ENCODE data around the gene DNAH1. TPM values are rescaled to one million over a fixed set of nuclear protein-coding genes. Genes with fewer than 3 reads are reported as not detected.

Gene DNAH1
- total and polyA plus RNA-seq, 7 donors = 1.2 to 8.6 (median 4.6) TPM

DNA sequence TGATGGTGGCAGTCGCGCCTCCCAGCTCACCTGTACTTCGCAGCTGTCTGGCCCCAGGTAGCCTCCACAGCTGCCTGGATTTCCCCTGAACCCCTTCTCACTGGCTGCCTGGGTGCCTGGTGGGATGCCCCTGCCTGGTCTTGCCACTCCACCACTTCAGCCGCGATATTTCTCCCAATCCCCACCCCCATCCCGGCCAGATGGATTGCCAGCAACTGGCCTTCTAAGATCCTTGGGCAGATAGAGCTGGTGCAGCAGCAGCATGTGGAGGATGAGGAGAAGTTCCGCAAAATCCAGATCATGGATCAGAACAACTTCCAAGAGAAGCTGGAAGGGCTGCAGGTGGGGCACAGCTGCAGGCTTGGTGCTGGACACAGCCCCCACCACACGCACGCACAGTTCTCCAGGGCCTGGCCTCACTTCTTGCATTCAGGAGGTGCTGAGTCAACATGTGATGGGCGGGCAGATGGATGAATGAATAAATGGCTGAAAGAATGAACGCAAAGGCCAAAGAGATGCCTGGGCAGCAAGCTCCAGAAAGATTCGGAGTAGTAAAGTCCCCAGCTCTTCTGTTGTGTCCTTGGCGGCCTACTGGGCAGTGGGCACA, 35.7 kb downstream of the DNAH1 start:
- peaks cover 0 to 1% (median 0%) of the 10 kb centered on the region in 4 donors for H3K4me1 ChIP-seq
- no peak overlapping the region for H3K4me3 ChIP-seq
- peaks cover 0 to 40% (median 0%) of the 10 kb centered on the region in 4 donors for H3K36me3 ChIP-seq
- 93 to 97% methylated on average over 13 of the region's 13 CpGs for WGBS, 2 donors
- intact Hi-C loops (cut with DNase I) = no loop called here
- no peaks in the 10 kb centered on the region for H3K27me3 ChIP-seq
- no peak for DNase-seq
- no peaks in the 10 kb centered on the region for H3K9me3 ChIP-seq
- H3K27ac ChIP-seq = no peak overlapping the region
- TF ChIP-seq EP300 (IDR thresholded peaks at IDR 0.05) = no peak
- TF ChIP-seq POLR2A (IDR thresholded peaks at IDR 0.05) = no peak

DNA sequence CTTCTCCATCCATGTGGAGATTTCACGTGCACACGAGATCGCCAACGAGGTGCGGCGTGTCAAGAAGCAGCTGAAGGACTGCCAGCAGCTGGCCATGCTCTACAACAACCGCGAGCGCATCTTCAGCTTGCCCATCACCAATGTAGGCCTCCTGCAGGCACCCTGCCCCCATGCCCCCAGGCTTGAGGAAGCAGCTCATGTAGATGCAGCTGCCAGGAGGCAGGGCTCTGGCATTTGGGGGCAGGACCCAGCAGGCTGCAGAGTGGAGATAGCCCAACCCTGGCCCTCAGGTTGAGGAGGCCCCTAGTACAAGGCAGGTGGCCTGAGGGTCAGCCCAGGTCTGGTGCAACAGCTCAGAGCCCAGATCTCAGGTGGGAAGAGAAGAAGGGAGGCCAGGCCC, 36.4 kb downstream of the DNAH1 start:
- WGBS, 2 donors = 96% methylated on average over 9 of the region's 9 CpGs
- no peak for DNase-seq
- H3K4me3 ChIP-seq = no peak overlapping the region
- no peak for TF ChIP-seq POLR2A (IDR thresholded peaks at IDR 0.05)
- TF ChIP-seq, protein P1, sequence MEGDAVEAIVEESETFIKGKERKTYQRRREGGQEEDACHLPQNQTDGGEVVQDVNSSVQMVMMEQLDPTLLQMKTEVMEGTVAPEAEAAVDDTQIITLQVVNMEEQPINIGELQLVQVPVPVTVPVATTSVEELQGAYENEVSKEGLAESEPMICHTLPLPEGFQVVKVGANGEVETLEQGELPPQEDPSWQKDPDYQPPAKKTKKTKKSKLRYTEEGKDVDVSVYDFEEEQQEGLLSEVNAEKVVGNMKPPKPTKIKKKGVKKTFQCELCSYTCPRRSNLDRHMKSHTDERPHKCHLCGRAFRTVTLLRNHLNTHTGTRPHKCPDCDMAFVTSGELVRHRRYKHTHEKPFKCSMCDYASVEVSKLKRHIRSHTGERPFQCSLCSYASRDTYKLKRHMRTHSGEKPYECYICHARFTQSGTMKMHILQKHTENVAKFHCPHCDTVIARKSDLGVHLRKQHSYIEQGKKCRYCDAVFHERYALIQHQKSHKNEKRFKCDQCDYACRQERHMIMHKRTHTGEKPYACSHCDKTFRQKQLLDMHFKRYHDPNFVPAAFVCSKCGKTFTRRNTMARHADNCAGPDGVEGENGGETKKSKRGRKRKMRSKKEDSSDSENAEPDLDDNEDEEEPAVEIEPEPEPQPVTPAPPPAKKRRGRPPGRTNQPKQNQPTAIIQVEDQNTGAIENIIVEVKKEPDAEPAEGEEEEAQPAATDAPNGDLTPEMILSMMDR (IDR thresholded peaks at IDR 0.05) = no peak
- no peak for TF ChIP-seq EP300 (IDR thresholded peaks at IDR 0.05)
- no peak for TF ChIP-seq POLR2AphosphoS5 (IDR thresholded peaks at IDR 0.05)
- H3K9me3 ChIP-seq = no peaks in the 10 kb centered on the region
- intact Hi-C loops (cut with DNase I) = no loop called here
- H3K27me3 ChIP-seq = no peaks in the 10 kb centered on the region
- H3K27ac ChIP-seq = no peak overlapping the region
- H3K36me3 ChIP-seq = peaks cover 0 to 44% (median 0%) of the 10 kb centered on the region in 4 donors
- H3K4me1 ChIP-seq = no peaks in the 10 kb centered on the region

DNA sequence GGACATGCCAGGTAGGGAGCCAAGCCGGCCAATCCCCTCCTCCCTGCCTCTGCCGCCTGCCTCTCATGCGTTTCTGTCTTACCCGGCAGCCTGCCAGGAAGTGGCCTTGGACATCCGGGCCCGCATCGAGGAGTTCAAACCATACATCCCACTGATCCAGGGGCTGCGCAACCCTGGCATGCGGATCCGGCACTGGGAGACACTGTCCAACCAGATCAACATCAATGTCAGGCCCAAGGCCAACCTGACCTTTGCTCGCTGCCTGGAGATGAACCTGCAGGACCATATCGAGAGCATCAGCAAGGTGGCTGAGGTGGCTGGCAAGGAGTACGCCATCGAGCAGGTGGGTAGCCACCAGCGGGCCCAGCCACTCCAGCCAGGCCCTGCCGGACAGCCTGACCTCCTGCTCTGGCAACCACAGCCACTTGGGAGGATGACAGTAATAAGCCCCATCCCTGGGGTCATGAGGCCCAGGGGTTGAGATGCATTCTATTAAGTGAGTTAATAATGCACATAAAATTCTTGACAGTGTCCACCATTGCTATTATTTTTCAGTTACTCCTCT, 37.3 kb downstream of the DNAH1 start:
- Histone ChIP-seq H3K4me1 (no peaks in the 10 kb centered on the region), H3K27ac (no peak overlapping the region), H3K27me3 (no peaks in the 10 kb centered on the region), H3K9me3 (no peaks in the 10 kb centered on the region), H3K36me3 (peaks cover 0 to 51% (median 0%) of the 10 kb centered on the region in 4 donors), H3K4me3 (no peak overlapping the region)
- WGBS, 2 donors = 95% methylated on average over 16 of the region's 16 CpGs
- intact Hi-C loops (cut with DNase I) = no loop called here
- TF ChIP-seq POLR2A (IDR thresholded peaks at IDR 0.05) (no peak), POLR2AphosphoS5 (IDR thresholded peaks at IDR 0.05) (no peak), EP300 (IDR thresholded peaks at IDR 0.05) (no peak)
- TF ChIP-seq, protein P1 (IDR thresholded peaks at IDR 0.05) = no peak
- DNase-seq = no peak

DNA sequence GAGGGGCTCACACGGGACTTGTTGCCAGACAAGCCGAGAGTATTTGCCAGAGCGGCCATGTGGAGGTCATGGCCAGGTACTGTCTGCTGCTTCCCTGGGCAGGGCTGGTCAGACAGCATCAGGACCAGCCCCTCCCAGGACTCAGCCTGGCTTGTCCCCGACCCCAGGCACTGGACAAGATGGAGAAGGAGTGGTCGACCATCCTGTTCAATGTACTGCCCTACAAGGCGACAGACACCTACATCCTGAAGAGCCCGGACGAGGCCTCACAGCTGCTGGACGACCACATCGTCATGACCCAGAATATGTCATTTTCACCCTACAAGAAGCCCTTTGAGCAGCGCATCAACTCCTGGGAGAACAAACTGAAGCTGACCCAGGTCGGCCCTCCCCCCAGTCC, 38.6 kb downstream of the DNAH1 start:
- 92 to 93% methylated on average over 12 of the region's 12 CpGs for WGBS, 2 donors
- Histone ChIP-seq H3K4me3 (no peak overlapping the region), H3K4me1 (no peaks in the 10 kb centered on the region), H3K27me3 (no peaks in the 10 kb centered on the region), H3K27ac (no peak overlapping the region), H3K9me3 (no peaks in the 10 kb centered on the region), H3K36me3 (peaks cover 0 to 43% (median 0%) of the 10 kb centered on the region in 4 donors)
- TF ChIP-seq EP300 (IDR thresholded peaks at IDR 0.05) = no peak
- TF ChIP-seq POLR2AphosphoS5 (IDR thresholded peaks at IDR 0.05) = no peak
- TF ChIP-seq, protein P1 (IDR thresholded peaks at IDR 0.05) = no peak
- no peak for TF ChIP-seq POLR2A (IDR thresholded peaks at IDR 0.05)
- intact Hi-C loops (cut with DNase I) = no loop called here
- DNase-seq = no peak

DNA sequence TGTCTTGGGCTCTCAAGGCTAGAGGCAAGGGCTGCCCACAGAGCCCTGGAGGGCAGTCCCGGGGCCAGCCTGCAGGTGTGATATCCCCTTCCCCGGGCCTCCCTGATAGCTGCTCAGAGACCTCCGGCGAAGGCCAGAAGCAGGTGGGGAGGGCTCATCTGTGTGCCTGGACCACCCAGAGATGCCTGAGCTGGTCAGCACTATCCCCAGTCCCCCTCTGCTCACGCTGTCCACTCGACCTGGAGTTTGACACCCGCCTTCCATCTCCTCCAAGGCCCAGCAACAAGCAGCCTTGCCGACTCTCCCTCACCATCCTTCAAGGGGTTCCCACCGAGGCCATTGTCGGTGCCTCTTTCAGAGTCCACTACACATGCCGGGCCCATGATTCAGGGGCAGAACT, 39.4 kb downstream of the DNAH1 start:
- WGBS, 2 donors = 90 to 92% methylated on average over 11 of the region's 11 CpGs
- no peak for TF ChIP-seq EP300 (IDR thresholded peaks at IDR 0.05)
- TF ChIP-seq, protein P1 (IDR thresholded peaks at IDR 0.05) = no peak
- TF ChIP-seq POLR2AphosphoS5 (IDR thresholded peaks at IDR 0.05) = no peak
- no peak for TF ChIP-seq POLR2A (IDR thresholded peaks at IDR 0.05)
- intact Hi-C loops (cut with DNase I) = no loop called here
- H3K27ac ChIP-seq = no peak overlapping the region
- H3K4me3 ChIP-seq = no peak overlapping the region
- no peaks in the 10 kb centered on the region for H3K27me3 ChIP-seq
- no peaks in the 10 kb centered on the region for H3K4me1 ChIP-seq
- DNase-seq = no peak
- peaks cover 0 to 46% (median 0%) of the 10 kb centered on the region in 4 donors for H3K36me3 ChIP-seq
- no peaks in the 10 kb centered on the region for H3K9me3 ChIP-seq
